CD4-positive, CD25-positive, alpha-beta regulatory T cell (primary cell): ENCODE data around the gene PRTG. TPM values are rescaled to one million over a fixed set of nuclear protein-coding genes. Genes with fewer than 3 reads are reported as not detected.
"Not testable (repeated sequence)": the region's sequence is repeated elsewhere in the genome, so short reads cannot be mapped to it uniquely, and the experiment has no call there.

ENCODE experiments used
- ATAC-seq, 2 donors: fragments of 150-1000 bp; cut with Tn5 transposase; one replicate each; pipeline ENCODE4 v1.10.0; 2021; ENCODE audit warnings: low read depth in 2 of 2, moderate number of reproducible peaks in 2 of 2, moderate library complexity in 1 of 2
- DNase-seq, 3 donors: peaks; one replicate each; pipeline versions ENCODE4 v3.0.0 to v3.0.0-alpha.2; 2012 to 2022; ENCODE audit warnings: mixed read lengths in 1 of 3
- H3K27ac ChIP-seq: one replicate; pipeline ENCODE4 v1.7.0; 2013; ENCODE audit warnings: mild to moderate bottlenecking, low read length; ENCODE audit not compliant: insufficient read depth, poor library complexity, severe bottlenecking
- H3K27me3 ChIP-seq: one replicate; pipeline ENCODE4 v1.7.0; 2013; ENCODE audit warnings: low read length; ENCODE audit not compliant: control insufficient read depth, insufficient read depth
- H3K36me3 ChIP-seq: one replicate; pipeline ENCODE4 v1.7.0; 2013; ENCODE audit warnings: mild to moderate bottlenecking, low read length, moderate library complexity; ENCODE audit not compliant: control insufficient read depth, insufficient read depth
- H3K4me1 ChIP-seq: 2 replicates; pipeline ENCODE4 v1.7.0; 2013; ENCODE audit warnings: mild to moderate bottlenecking, low read length; ENCODE audit not compliant: insufficient read depth, control insufficient read depth, poor library complexity, severe bottlenecking
- H3K4me3 ChIP-seq: one replicate; pipeline ENCODE4 v1.7.0; 2013; ENCODE audit warnings: low read depth, mild to moderate bottlenecking, low read length, moderate library complexity
- H3K9me3 ChIP-seq, 2 experiments: 1 replicate in 1 of 2; 2 replicates in 1 of 2; pipeline ENCODE4 v1.7.0; 2013; ENCODE audit warnings: low read length in 2 of 2, mild to moderate bottlenecking in 1 of 2, moderate library complexity in 1 of 2; ENCODE audit not compliant: control insufficient read depth in 2 of 2
- H3K27ac Mint-ChIP-seq, 3 donors: one replicate each; pipeline ENCODE4 v1.8.0; 2020 to 2022; ENCODE audit warnings: mild to moderate bottlenecking in 3 of 3, mixed read lengths in 3 of 3, moderate library complexity in 2 of 3
- H3K27me3 Mint-ChIP-seq: one replicate; pipeline ENCODE4 v1.8.0; 2022; ENCODE audit warnings: mild to moderate bottlenecking, mixed read lengths
- H3K36me3 Mint-ChIP-seq: one replicate; pipeline ENCODE4 v1.8.0; 2020; ENCODE audit warnings: mixed read lengths
- H3K4me1 Mint-ChIP-seq, 4 donors: one replicate each; pipeline ENCODE4 v1.8.0; 2020 to 2022; ENCODE audit warnings: mixed read lengths in 4 of 4, mild to moderate bottlenecking in 1 of 4
- H3K4me3 Mint-ChIP-seq, 4 donors: one replicate each; pipeline ENCODE4 v1.8.0; 2020 to 2022; ENCODE audit warnings: mild to moderate bottlenecking in 4 of 4, mixed read lengths in 4 of 4, moderate library complexity in 3 of 4
- H3K9me3 Mint-ChIP-seq, 7 donors: one replicate each; pipeline ENCODE4 v1.8.0; 2020 to 2022; ENCODE audit warnings: mixed read lengths in 7 of 7, mild to moderate bottlenecking in 3 of 7, moderate library complexity in 2 of 7
- polyA plus RNA-seq, 4 donors: library from polyadenylated mRNA; unstranded; fragments of 300-500 nt; fragmentation: Illumina TruSeq; gene quantifications; one replicate each; pipeline ENCODE4 v1.2.3, GENCODE V29; 2021
- total RNA-seq: library from RNA; stranded (reverse); gene quantifications from one replicate; pipeline ENCODE4 v1.2.3, GENCODE V29; 2022

PRTG gene
- total and polyA plus RNA-seq, 5 donors from 2014 or later, result not detected

DNA sequence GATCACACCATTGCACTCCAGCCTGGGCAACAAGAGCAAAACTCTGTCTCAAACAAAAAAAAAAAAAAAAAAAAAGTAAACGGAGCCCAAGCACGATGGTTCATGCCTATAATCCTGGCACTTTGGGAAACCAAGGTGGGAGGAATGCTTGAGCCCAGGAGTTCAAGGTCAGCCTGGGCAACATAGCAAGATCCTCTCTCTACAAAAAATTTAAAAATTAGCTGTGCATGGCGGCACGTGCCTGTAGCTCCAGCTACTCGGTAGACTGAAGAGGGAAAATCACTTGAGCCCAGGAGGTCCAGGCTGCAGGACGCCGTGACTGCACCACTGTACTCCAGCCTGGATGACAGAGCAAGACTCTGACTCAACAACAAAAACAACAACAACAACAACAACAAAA, 9.5 kb downstream of the PRTG start:
- peaks cover 23% of the 10 kb centered on the region for H3K27me3 Mint-ChIP-seq
- H3K27me3 ChIP-seq, result peaks cover 16% of the 10 kb centered on the region
- not testable (repeated sequence) for H3K4me3 Mint-ChIP-seq, H3K9me3 ChIP-seq, H3K9me3 Mint-ChIP-seq, H3K36me3 ChIP-seq, H3K4me1 ChIP-seq, H3K27ac ChIP-seq, H3K36me3 Mint-ChIP-seq, DNase-seq, ATAC-seq, H3K4me3 ChIP-seq, H3K4me1 Mint-ChIP-seq, H3K27ac Mint-ChIP-seq

DNA sequence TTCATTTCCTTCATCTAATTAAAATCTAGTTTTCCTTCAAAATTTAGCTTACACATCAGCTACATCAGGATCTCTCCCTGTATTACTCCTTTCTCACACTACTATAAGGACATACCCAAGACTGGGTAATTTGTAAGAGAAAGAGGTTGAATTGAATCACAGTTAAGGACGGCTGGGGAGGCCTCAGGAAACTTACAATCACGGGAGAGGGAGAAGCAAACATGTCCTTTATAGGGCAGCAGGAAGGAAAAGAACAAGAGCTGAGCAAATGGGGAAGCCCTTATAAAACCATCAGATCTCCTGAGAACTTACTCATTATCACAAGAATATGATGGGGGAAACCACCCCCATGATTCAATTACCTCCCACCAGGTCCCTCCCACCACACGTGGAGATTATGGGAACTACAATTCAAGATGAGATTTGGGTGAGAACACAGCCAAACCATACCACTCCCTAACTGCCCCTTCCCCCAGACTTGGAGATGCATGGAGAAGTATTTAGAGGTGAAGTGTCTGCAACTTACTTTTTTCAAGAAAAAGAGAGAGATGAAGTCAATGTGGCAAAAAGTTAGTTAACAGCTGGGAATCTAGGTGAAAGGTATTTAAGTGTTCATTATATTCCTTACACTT, 21.3 kb downstream of the PRTG start:
- Histone ChIP-seq H3K27me3 (peaks cover 16% of the 10 kb centered on the region), H3K27ac (no peak overlapping the region), H3K36me3 (no peaks in the 10 kb centered on the region), H3K4me1 (no peaks in the 10 kb centered on the region), H3K9me3 (no peaks in the 10 kb centered on the region), H3K4me3 (no peak overlapping the region)
- Mint-ChIP-seq H3K4me3 (no peak overlapping the region), H3K9me3 (peaks cover 0 to 6% (median 0%) of the 10 kb centered on the region in 7 donors), H3K36me3 (no peaks in the 10 kb centered on the region), H3K27ac (no peak overlapping the region), H3K4me1 (no peaks in the 10 kb centered on the region), H3K27me3 (peaks cover 54% of the 10 kb centered on the region)
- DNase-seq (no peak), ATAC-seq (no peak)

DNA sequence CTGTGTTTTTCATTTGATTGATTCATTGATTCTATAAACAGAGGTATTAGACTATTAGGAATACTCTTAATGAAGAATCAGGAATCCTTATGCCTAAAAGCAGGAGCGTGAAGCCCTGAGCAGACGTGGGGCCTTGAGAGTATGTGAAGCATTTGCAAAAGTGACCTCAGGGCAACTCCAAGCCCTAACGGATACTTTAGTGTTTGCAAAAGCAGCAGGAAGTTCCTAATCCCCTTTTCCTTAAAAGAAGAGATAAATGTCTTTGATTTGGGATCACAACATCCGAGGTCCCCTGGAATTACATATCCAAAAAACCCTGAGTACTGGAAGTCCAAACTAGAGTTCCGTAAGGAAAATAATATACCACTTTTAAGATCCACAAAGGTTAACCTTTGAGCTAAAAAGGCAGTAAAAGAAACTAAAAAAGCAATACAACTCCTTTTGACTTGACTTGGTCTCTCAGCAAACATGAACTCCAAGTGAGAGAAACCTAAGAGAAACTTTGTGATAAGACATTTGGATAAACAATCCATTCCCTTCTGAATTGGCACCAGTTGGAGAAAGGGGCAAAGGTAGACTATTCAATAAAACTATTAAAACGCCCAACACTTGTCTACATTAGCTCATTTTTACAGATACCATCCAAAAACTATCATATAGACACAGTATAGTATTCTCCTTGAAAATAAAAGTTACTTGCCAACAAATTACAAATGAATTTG, 27.4 kb downstream of the PRTG start:
- Mint-ChIP-seq H3K27ac (no peak overlapping the region), H3K9me3 (peaks cover 0 to 2% (median 0%) of the 10 kb centered on the region in 7 donors), H3K4me1 (peaks cover 0 to 3% (median 0%) of the 10 kb centered on the region in 4 donors), H3K4me3 (no peak overlapping the region), H3K27me3 (peaks cover 43% of the 10 kb centered on the region), H3K36me3 (no peaks in the 10 kb centered on the region)
- ATAC-seq, result no peak
- Histone ChIP-seq H3K27me3 (peaks cover 3% of the 10 kb centered on the region), H3K4me3 (no peak overlapping the region), H3K4me1 (no peaks in the 10 kb centered on the region), H3K27ac (no peak overlapping the region), H3K9me3 (no peaks in the 10 kb centered on the region), H3K36me3 (no peaks in the 10 kb centered on the region)
- no peak for DNase-seq

DNA sequence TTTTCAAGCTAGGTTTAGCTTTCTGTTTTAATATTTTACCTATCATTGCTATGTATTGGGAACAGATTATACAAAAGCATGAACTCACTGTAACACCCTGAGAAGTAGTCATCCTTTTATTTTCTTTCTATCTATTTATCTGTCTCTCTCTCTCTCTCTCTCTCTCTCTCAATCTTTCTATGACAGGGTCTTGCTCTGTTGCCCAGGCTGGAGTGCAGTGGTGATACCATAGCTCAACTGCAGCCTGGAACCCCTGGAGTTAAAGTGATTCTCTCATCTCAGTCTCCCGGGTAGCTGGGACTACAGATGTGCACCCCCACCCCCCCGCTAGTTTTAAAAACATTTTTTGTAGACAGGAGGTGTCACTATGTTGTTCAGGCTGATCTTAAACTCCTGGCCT, 28.9 kb downstream of the PRTG start:
- H3K27me3 ChIP-seq, result peaks cover 3% of the 10 kb centered on the region
- DNase-seq (no peak), ATAC-seq (no peak)
- no peaks in the 10 kb centered on the region for H3K4me1 ChIP-seq
- no peak overlapping the region for H3K27ac ChIP-seq
- no peak overlapping the region for H3K4me3 ChIP-seq
- H3K4me1 Mint-ChIP-seq, result peaks cover 0 to 4% (median 2%) of the 10 kb centered on the region in 4 donors
- no peaks in the 10 kb centered on the region for H3K9me3 ChIP-seq
- H3K27ac Mint-ChIP-seq, result no peak overlapping the region
- no peaks in the 10 kb centered on the region for H3K36me3 Mint-ChIP-seq
- H3K9me3 Mint-ChIP-seq, result peaks cover 0 to 2% (median 0%) of the 10 kb centered on the region in 7 donors
- H3K36me3 ChIP-seq, result no peaks in the 10 kb centered on the region
- H3K27me3 Mint-ChIP-seq, result peaks cover 33% of the 10 kb centered on the region
- no peak overlapping the region for H3K4me3 Mint-ChIP-seq

DNA sequence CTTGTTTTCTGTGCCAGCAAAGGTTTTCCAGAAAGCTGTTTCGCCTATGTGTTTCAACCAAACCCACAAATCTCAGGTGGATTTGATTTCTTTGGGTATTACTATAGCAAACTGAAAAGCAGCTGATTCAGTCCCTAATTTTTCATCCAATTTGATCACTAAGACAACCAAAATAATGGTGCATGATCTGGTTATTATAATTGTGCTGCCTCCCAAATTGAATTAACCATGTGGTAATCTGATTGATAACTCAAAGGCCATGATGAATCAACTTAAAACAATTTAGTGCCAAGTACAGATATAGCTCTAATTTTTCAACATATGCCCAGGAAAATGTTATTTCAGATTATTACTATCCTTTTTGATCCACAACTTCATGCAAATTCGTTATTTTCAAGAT, 30.6 kb downstream of the PRTG start:
- no peak overlapping the region for H3K27ac ChIP-seq
- Mint-ChIP-seq H3K4me1 (peaks cover 0 to 5% (median 2%) of the 10 kb centered on the region in 4 donors), H3K4me3 (no peak overlapping the region), H3K36me3 (no peaks in the 10 kb centered on the region), H3K27ac (no peak overlapping the region), H3K9me3 (no peaks in the 10 kb centered on the region), H3K27me3 (peaks cover 33% of the 10 kb centered on the region)
- H3K36me3 ChIP-seq, result no peaks in the 10 kb centered on the region
- no peaks in the 10 kb centered on the region for H3K9me3 ChIP-seq
- ATAC-seq, result no peak
- DNase-seq, result no peak
- peaks cover 3% of the 10 kb centered on the region for H3K27me3 ChIP-seq
- no peaks in the 10 kb centered on the region for H3K4me1 ChIP-seq
- no peak overlapping the region for H3K4me3 ChIP-seq

DNA sequence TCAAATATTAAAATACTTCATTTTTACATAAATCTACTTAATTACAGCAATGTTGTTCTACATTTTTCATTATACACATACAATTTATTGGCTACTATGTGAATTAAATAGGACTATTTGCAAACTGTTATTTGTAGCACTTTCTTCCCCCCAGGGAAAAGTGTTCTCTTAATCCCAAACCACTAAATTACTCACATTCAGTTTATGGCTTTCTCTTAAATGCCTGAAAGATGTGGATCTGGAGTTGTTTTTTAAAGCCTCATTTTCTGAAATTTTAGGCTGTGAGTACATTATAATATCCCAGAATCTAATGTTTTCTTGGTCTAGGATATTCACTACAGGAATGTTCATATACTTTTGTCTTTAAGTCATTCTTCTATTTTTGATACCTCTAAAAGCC, 32.7 kb downstream of the PRTG start:
- Mint-ChIP-seq H3K4me1 (peaks cover 0 to 5% (median 2%) of the 10 kb centered on the region in 4 donors), H3K4me3 (no peak overlapping the region), H3K27ac (no peak overlapping the region), H3K27me3 (peaks cover 19% of the 10 kb centered on the region), H3K36me3 (no peaks in the 10 kb centered on the region), H3K9me3 (no peaks in the 10 kb centered on the region)
- Histone ChIP-seq H3K36me3 (no peaks in the 10 kb centered on the region), H3K4me1 (no peaks in the 10 kb centered on the region), H3K27me3 (no peaks in the 10 kb centered on the region), H3K9me3 (no peaks in the 10 kb centered on the region), H3K4me3 (no peak overlapping the region), H3K27ac (no peak overlapping the region)
- ATAC-seq (no peak), DNase-seq (no peak)

DNA sequence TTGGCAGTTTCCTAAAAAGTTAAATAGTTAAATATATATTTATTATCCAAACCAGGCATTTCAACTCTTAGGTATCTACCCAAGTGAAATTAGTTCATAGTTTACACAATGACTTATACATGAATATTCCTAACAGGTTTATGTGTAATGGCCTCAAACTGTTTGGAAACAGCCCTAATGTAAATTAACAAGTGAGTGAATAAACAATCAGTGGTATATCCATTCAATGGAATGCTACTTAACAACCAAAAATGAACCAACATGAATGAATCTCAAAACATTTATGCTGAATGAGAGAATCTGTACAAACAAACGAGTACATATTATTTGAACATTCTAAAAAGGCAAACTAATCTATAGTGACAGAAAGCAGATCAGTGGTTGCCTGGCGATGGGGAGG, 33.5 kb downstream of the PRTG start:
- ATAC-seq, result no peak
- Histone ChIP-seq H3K27me3 (no peaks in the 10 kb centered on the region), H3K36me3 (no peaks in the 10 kb centered on the region), H3K9me3 (no peaks in the 10 kb centered on the region), H3K27ac (no peak overlapping the region), H3K4me3 (no peak overlapping the region), H3K4me1 (no peaks in the 10 kb centered on the region)
- H3K36me3 Mint-ChIP-seq, result no peaks in the 10 kb centered on the region
- no peaks in the 10 kb centered on the region for H3K9me3 Mint-ChIP-seq
- no peak overlapping the region for H3K4me3 Mint-ChIP-seq
- peaks cover 17% of the 10 kb centered on the region for H3K27me3 Mint-ChIP-seq
- no peak for DNase-seq
- H3K4me1 Mint-ChIP-seq, result peaks cover 0 to 5% (median 2%) of the 10 kb centered on the region in 4 donors
- H3K27ac Mint-ChIP-seq, result no peak overlapping the region

DNA sequence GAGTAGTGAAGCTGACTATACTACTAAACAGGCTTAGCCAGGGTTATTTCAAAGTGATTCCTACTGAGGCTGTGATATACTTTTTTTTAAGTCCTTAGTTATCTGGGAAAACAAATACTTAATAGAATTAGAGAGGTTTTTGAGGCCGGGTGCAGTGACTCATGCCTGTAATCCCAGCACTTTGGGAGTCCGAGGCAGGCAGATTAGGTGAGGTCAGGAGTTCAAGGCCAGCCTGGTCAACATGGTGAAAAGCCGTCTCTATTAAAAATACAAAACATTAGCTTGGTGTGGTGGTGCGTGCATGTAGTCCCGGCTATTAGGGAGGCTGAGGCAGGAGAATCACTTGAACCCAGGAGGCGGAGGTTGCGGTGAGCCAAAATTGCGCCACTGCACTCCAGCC, 34.2 kb downstream of the PRTG start:
- no peak for DNase-seq
- no peaks in the 10 kb centered on the region for H3K9me3 Mint-ChIP-seq
- no peaks in the 10 kb centered on the region for H3K27me3 ChIP-seq
- H3K27ac ChIP-seq, result no peak overlapping the region
- peaks cover 17% of the 10 kb centered on the region for H3K27me3 Mint-ChIP-seq
- H3K9me3 ChIP-seq, result no peaks in the 10 kb centered on the region
- no peaks in the 10 kb centered on the region for H3K36me3 ChIP-seq
- H3K4me3 Mint-ChIP-seq, result peak overlapping the region in 1 of 4 donors; percentile 52
- no peak overlapping the region for H3K4me3 ChIP-seq
- no peak for ATAC-seq
- H3K36me3 Mint-ChIP-seq, result no peaks in the 10 kb centered on the region
- no peaks in the 10 kb centered on the region for H3K4me1 ChIP-seq
- H3K4me1 Mint-ChIP-seq, result peaks cover 0 to 10% (median 5%) of the 10 kb centered on the region in 4 donors
- H3K27ac Mint-ChIP-seq, result no peak overlapping the region
